COLO829 (cell line): ENCODE data around the gene BOLA1.
A peak's percentile ranks its signal among the peaks of the same experiment; 100 is the strongest.
"Not testable (repeated sequence)": the region's sequence is repeated elsewhere in the genome, so short reads cannot be mapped to it uniquely, and the experiment has no call there.

Source experiments
- DNase-seq: peaks from one replicate; pipeline ENCODE4 v3.0.0; 2012; ENCODE audit warnings: low spot score

BOLA1 gene

GRCh38 chr1:149887196-149887455 lies 12.2 kb upstream of the BOLA1 start:
- not testable (repeated sequence) for DNase-seq

DNA sequence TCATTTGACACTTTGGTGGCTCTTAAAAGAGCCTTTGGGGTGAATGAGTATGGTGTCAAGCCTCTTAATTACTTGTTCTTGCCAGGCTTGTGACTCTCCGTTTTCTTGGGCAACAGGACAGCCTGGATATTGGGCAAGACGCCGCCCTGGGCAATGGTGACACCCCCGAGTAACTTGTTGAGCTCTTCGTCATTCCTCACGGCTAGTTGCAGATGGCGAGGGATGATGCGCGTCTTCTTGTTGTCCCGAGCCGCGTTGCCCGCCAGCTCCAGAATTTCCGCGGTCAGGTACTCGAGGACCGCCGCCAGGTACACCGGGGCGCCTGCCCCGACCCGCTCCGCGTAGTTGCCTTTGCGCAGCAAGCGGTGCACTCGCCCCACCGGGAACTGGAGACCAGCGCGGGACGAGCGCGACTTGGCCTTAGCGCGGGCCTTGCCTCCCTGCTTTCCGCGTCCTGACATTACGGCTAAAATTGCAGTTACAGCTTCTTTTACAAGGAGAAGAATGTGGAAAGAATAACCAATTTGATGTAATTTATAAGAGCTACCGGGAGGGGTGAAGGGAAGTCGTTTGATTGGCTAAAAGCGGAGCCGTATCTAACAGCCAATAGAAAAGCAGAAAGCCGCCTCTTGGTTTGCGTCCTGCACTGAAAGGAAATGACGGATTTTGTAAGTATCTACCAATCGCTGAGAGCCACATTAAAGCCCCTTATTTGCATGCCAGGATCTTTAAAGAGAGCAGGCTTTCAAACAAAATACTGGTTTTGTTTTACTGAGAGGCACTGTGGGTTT lies 11.7 kb upstream of the BOLA1 start:
- peak; percentile 93 for DNase-seq

- DNase-seq = peak; percentile 75
Observed at GRCh38 chr1:149888247-149888998, 10.9 kb upstream of the BOLA1 start.

GRCh38 chr1:149888999-149889289 lies 10.4 kb upstream of the BOLA1 start:
- DNase-seq = no peak

DNA sequence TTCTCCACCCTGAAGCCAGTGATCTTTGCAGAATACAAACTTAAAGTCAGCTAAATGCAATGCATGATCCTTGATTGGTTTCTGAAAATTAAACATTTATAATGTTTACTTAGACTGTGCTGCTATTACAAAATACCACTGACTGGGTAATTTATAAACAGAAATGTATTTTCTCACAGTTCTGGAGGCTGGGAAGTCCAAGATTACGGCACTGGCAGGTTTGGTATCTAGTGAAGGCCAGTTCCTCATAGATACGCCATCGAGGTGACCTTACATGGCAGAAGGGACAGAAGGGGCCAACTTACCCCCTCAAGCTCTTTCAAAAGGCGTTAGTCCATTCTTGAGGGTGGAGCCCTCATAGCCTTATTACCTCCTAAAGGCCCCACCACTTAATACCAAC lies 2.8 kb upstream of the BOLA1 start:
- no peak for DNase-seq

DNA sequence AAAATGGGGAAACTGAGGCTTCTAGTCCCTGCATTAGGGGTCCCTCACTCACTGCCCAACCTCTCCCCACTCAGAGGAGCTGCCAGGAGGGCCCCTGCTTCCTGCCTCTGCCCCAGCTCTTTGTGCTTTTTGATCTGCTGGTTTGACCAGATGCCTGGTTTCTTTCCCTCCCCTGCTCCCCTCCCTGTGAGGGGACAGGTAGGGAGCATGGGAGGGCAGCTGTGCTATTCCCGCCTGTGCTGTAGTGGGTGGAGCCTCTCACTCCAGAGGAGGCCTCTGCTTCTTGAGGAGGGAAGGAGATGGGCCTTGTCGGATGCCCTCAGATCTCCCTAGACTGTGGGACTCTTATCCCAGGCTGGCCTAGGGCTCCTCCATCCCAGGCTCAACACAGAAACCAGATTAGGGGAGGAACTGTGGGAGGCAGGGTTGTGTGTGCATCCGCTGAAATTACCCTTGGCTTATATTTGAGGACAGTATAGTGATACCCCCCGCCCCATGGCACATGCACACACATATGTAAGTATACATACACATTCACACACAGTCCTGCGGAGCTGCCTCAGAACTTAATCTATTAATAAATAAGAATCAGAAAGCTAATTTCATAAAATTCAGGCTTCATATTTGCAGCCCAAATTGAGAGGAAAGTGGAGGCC lies 4.6 kb downstream of the BOLA1 start:
- no peak for DNase-seq

DNA sequence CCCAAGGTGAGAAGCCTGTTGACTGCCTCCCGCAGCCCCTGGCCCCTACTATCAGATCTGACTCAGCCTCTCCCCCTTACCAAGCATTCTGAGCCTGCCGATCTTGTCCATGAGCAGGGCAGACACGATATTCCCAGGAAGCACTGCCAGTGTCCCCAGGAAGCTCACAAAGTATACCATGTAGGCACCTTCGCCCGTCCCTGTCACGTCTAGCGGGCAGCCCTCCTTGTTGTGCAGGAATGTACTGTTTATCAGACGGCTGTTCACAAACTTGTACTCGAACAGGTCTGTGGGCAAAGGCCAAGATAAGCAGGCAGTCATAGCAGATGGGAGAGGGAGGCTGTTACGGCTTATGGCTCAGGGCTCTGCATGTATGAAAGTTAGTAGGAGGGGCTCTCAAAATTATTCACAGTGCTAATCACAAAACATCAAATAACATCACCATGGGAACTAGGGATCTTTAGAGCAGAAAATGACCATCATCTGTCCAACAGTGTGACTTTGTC lies 7.3 kb downstream of the BOLA1 start:
- DNase-seq = no peak

GRCh38 chr1:149914545-149914944 lies 15.2 kb downstream of the BOLA1 start:
- DNase-seq = no peak

DNA sequence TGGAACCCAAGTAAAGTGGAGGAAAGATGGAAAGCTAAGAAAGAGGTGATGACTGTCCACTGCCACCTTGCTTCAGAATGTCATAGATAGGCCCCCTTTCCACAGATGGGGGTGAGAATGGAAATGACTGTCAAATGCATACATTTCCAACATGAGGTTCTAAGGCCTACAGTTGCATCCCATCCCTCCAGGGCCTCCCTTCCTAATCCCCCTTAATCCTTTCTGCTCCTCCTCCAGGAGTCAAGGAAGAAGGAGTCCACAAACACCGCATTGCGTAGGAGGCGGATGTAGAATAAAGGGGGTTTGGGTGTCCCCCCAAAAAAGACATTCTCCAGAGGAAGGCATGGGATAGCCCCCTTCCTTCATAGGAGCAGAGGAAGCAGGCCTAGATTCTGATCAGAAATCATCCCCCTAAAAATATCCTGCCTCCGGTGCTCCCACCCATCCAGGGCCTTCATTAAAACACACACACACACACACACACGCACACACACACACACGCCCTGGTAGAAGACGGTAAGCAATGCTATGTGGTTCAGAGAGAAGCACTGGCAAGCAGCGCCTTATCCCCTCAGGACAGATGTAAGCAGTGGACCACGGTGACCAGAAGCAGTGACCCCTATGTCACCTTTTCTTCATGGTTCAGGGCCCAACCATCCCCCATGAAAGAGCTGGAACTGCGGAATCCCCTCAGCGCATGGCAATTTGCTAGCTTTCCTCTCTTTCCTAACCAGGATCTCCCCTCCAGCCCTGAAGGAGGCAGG lies 16.2 kb downstream of the BOLA1 start:
- DNase-seq = no peak

DNA sequence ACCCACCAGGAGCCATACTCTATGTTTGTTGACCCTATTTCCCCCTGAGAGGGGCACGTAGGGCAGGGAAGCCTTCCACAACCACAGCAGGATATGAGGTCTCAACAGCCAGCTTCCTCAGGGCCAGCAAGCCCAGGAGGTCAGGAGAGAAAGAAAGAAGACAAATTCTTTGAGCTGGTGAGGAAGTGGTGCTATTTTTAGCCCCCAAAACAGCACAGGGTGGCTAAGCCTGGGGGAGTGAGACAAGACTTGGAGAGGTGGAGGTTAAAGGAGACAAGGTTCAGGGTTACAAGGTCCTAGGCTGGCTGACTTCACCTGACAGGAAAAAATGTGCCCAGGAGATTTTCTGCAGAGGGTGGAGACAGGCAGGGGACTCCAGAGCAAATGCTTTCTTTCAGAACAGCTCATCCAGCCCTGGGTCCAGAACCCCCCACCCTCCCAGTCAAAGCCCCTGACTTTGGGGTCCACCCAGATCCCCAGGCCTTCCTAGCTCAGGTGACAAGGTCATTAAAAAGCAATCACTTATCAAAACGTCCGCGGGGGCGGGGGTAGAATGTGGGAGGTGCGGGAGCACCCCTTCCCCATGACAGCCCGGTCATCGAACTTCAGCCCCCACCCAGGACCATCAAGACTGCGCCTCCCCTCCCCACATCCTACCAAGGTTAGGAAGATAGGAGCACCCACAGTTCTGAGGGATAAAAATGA lies 17.0 kb downstream of the BOLA1 start:
- DNase-seq = no peak

- no peak for DNase-seq
Observed at GRCh38 chr1:149916898-149917252, 17.5 kb downstream of the BOLA1 start.

DNA sequence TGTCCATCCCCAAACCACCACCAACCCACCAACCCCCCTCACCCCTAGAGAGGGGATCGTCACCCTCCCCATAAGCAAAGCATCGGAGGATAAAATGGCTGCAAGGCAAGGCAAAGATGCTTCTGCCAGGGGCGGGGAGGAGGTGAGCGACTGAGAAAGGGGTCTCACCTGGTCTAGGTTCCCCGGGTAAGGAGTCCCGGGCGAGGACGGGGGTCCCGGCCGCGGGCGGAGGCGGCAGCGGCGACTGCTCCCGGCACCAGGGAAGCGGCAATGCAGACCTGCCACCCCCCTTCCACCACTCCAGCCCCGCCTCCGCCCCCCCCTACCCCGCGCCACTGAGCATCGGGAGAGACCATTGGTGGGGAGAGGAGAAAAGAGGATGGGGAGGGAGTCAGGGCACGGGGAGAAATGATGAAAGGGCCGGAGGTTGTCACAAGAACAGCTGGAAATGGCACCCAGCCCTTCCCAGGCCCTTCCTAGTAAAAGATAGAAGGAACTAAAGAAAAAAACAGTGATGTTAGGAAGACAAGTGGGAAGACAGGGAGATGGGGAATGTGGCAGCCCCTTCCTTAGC lies 18.3 kb downstream of the BOLA1 start, which contains the start of gene SV2A:
TSS of gene SV2A (minus strand) at position 274 of the 574 bp plus-strand sequence. CDS start 4,004 bp downstream, outside the sequence.
- DNase-seq = no peak

- no peak for DNase-seq
Observed at GRCh38 chr1:149923626-149924025, 24.3 kb downstream of the BOLA1 start.

DNA sequence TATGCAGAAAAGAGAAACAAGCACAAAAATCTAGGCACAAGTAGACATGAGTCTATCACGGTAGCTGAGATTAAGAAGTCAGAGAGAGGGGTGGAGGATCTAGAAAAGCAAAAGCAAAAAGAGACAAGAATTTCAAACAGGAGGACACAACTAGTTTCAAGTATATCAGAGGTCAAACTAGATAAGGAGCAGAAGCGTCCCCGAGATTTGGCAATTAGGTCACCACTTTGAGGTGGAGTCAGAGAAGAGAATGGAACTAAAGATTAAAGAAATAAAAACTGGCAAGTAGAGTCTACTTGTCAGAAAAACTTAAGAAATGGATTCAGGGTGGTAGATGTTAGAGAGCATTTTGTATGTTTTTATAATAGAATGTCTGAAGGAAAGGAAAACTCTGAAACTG lies 26.0 kb downstream of the BOLA1 start:
- DNase-seq = no peak

- no peak for DNase-seq
Observed at GRCh38 chr1:149925751-149926150, 26.4 kb downstream of the BOLA1 start.

DNA sequence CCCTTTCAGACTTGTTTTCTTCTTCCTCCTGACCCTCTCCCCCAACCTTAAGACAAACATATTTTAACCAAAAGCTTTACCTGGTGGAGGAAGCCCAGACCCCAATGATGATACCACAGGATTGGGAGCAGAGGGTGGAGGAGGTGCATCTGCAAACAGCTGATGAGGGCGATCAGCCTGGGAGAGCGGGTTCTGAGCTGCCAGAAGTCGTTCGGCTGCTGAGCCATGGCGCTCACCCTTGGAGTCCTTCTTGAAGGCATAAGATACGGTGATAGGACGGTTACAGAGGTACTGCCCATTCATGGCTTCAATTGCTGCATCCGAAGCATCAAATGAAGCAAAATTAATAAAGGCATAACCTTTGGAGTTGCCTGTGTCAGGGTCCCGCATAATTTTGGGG lies 26.9 kb downstream of the BOLA1 start:
- no peak for DNase-seq

DNA sequence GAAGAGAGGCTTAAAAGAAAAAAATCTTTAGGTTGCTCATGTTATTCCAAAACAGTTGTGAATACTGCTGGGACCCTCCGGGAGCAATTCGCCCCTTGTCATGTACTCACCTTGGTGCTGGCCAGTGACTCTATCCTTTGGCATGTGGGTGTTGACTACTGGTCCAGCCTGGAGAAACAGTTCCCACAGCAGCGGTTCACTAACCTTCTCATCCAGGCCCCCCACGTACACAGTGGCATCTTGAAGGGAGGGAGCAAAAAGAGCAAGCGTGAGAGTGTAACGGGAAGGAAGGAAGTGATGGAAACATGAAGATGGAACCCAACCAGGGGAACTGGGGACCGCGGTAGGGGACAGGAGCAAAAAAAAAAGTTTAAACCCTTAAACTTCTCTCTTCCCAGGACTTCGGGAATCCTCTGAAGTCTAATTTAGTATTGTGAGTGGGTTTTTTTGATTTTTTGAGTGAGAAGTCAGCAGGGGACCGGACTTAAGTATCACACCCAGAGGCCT lies 27.7 kb downstream of the BOLA1 start:
- DNase-seq = no peak

DNA sequence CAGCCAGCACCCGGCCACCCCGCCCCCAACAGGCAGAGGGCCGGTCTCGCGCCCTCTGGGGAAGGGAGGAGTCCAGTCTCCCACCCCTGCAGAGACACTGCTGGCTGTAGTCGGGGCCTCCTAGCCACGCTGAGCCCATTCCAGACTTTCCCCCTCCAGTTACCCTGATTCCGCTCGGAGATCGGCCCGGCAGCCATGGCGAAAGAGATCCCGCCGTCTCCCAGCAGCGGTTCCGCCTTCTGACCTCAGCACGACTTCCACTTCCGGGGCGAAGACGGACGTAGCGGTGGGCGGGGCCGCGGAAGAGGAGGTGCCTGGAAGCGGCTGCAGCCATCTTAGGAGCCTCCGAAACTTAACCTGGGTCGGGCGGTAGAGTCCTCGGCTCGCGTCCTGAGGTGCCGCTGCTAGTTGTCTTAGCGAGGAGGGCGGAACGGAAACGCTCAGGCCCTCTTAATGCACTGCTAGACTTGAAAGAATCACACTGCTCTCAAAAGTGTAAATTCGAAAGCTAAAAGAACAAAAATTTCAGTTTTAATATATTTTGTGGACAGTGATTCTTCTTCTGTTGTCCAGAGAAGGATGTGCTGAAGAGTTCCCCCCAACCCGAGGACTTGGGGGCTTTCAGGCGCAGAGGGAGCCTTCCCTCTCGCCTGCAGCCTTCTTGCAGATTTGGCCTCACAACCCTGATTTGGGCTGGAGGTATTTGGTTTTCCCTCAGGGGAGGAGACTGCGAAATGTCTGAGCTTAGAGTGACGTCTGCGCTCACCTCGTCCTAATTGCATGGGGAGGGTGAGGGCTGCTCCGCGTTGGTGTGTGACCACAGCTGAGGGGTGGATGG lies 28.4 kb downstream of the BOLA1 start, which contains the start of gene SF3B4:
TSS of gene SF3B4 (minus strand) at position 241 of the 838 bp plus-strand sequence. CDS start at position 197, 44 bp downstream.
- peak; percentile 89 for DNase-seq

- DNase-seq = no peak
Observed at GRCh38 chr1:149928401-149928724, 29.0 kb downstream of the BOLA1 start.

DNA sequence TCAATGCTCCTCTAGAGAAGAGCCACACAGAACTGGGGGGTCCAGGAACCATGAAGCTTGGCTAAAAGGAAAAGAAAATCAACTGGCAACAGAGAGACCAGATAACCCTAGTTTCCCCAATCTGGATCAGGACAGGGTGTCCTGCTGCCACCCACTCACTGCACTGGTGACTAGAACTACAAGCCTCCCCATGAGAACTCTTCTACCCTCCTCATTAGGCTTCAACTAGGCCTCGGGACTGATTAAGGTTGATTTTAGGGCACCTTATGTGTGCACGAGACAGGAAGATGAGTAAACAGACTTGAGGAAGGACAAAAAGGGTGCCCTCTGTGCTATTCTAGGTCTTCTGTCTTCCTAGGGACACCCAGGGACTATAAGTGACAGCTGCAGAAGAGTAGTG lies 30.5 kb downstream of the BOLA1 start:
- no peak for DNase-seq
